ENCODE results near the gene FAM229B. TPM values are rescaled to one million over a fixed set of nuclear protein-coding genes. Genes with fewer than 3 reads are reported as not detected.

The FAM229B gene
- total and polyA plus RNA-seq, 2 donors from 2014 or later = 27.2 to 77.1 TPM

DNA sequence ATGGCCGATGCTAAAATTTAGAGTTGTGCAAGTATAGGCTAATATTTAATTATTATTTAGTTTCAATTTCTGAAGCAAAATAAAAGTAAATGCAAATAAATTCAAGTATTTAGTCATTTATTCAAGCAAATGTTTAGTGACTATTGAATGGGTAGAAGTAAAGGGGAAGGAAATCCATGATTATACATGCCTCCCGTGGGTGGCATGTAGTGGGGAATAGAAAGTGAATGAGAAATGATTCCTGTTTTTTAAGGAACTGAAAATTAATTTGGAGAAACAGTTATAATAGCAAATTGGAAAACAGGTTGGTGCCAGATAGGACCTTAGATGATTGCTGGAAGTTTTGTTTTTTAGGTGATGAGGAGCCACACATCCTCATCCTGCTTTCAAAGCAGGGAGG, 35.4 kb downstream of the FAM229B start:
- TF ChIP-seq, protein P1, sequence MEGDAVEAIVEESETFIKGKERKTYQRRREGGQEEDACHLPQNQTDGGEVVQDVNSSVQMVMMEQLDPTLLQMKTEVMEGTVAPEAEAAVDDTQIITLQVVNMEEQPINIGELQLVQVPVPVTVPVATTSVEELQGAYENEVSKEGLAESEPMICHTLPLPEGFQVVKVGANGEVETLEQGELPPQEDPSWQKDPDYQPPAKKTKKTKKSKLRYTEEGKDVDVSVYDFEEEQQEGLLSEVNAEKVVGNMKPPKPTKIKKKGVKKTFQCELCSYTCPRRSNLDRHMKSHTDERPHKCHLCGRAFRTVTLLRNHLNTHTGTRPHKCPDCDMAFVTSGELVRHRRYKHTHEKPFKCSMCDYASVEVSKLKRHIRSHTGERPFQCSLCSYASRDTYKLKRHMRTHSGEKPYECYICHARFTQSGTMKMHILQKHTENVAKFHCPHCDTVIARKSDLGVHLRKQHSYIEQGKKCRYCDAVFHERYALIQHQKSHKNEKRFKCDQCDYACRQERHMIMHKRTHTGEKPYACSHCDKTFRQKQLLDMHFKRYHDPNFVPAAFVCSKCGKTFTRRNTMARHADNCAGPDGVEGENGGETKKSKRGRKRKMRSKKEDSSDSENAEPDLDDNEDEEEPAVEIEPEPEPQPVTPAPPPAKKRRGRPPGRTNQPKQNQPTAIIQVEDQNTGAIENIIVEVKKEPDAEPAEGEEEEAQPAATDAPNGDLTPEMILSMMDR (IDR thresholded peaks at IDR 0.05; ENCODE audit: borderline replicate concordance, extremely low read depth, insufficient read depth) = no peak
- no peak overlapping the region for H3K9ac ChIP-seq (ENCODE audit: low read length in 3 of 3)
- H3K4me3 ChIP-seq (ENCODE audit: low read length in 3 of 3) = no peak overlapping the region
- H3K27me3 ChIP-seq (ENCODE audit: control insufficient read depth, insufficient read depth, low read length) = no peaks in the 10 kb centered on the region
- no peak for DNase-seq
- no peak for FAIRE-seq
- H3K9me3 ChIP-seq (ENCODE audit: control insufficient read depth in 2 of 3, insufficient read depth in 1 of 3, low read length in 3 of 3) = no peaks in the 10 kb centered on the region
- H3K4me1 ChIP-seq (ENCODE audit: control insufficient read depth in 2 of 3, insufficient read depth in 2 of 3, low read depth in 1 of 3, low read length in 3 of 3) = no peaks in the 10 kb centered on the region
- H3K27ac ChIP-seq (ENCODE audit: low read depth in 2 of 2, low read length in 2 of 2) = no peak overlapping the region
- intact Hi-C loops (cut with DNase I) = no loop called here
- peaks cover 0 to 4% (median 0%) of the 10 kb centered on the region in 3 donors for H3K36me3 ChIP-seq (ENCODE audit: control insufficient read depth in 2 of 3, insufficient read depth in 3 of 3, low read length in 3 of 3)

DNA sequence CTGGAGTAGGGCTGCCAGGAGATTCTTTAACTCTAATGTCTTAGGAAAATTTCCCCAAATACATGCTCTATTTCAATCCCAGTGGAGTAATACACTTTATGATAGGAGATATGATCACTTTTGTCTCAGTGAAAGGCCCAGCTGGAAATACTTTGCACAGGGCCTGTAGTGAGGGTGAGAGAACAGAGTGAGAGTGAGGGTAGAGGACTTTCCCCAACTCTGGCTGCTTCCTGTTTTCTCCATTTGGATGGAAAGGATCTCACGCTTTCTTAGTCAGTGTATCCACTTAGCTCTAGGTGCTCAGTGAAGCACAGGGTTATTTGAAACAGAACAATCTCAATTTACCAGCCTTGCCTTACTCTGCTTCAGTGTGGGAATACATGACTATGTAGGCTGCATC, 36.6 kb downstream of the FAM229B start:
- Histone ChIP-seq H3K4me3 (ENCODE audit: low read length in 3 of 3) (no peak overlapping the region), H3K27ac (ENCODE audit: low read depth in 2 of 2, low read length in 2 of 2) (no peak overlapping the region), H3K36me3 (ENCODE audit: control insufficient read depth in 2 of 3, insufficient read depth in 3 of 3, low read length in 3 of 3) (peaks cover 0 to 2% (median under 1%) of the 10 kb centered on the region in 3 donors), H3K4me1 (ENCODE audit: control insufficient read depth in 2 of 3, insufficient read depth in 2 of 3, low read depth in 1 of 3, low read length in 3 of 3) (no peaks in the 10 kb centered on the region), H3K9me3 (ENCODE audit: control insufficient read depth in 2 of 3, insufficient read depth in 1 of 3, low read length in 3 of 3) (no peaks in the 10 kb centered on the region), H3K27me3 (ENCODE audit: control insufficient read depth, insufficient read depth, low read length) (no peaks in the 10 kb centered on the region), H3K9ac (ENCODE audit: low read length in 3 of 3) (no peak overlapping the region)
- FAIRE-seq (no peak), DNase-seq (no peak)
- TF ChIP-seq, protein P1 (IDR thresholded peaks at IDR 0.05; ENCODE audit: borderline replicate concordance, extremely low read depth, insufficient read depth) = no peak
- intact Hi-C loops (cut with DNase I) = no loop called here

DNA sequence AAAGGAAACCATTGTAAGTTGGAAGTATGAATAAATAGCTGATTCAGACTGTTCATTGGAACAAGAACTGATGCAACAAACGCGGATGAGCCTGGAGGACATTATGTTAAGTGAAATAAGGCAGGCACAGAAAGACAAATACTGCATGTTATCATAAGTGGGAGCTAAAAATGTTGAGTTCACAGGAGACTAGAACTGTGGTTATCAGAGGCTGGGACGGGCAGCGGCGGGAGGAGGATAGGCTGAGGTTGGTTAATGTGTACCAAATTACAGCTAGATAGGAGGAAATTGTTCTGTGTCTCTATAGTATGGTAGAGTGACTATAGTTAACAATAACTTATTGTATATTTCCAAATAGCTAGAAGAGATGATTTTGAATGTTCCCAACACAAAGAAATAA, 40.8 kb downstream of the FAM229B start:
- H3K9ac ChIP-seq (ENCODE audit: low read length in 3 of 3) = no peak overlapping the region
- intact Hi-C loops (cut with DNase I) = no loop called here
- H3K4me1 ChIP-seq (ENCODE audit: control insufficient read depth in 2 of 3, insufficient read depth in 2 of 3, low read depth in 1 of 3, low read length in 3 of 3) = no peaks in the 10 kb centered on the region
- no peaks in the 10 kb centered on the region for H3K9me3 ChIP-seq (ENCODE audit: control insufficient read depth in 2 of 3, insufficient read depth in 1 of 3, low read length in 3 of 3)
- no peak overlapping the region for H3K27ac ChIP-seq (ENCODE audit: low read depth in 2 of 2, low read length in 2 of 2)
- no peak overlapping the region for H3K4me3 ChIP-seq (ENCODE audit: low read length in 3 of 3)
- no peaks in the 10 kb centered on the region for H3K27me3 ChIP-seq (ENCODE audit: control insufficient read depth, insufficient read depth, low read length)
- no peak for DNase-seq
- TF ChIP-seq, protein P1 (IDR thresholded peaks at IDR 0.05; ENCODE audit: borderline replicate concordance, extremely low read depth, insufficient read depth) = no peak
- peaks cover 0 to 5% (median 0%) of the 10 kb centered on the region in 3 donors for H3K36me3 ChIP-seq (ENCODE audit: control insufficient read depth in 2 of 3, insufficient read depth in 3 of 3, low read length in 3 of 3)
- FAIRE-seq = no peak

DNA sequence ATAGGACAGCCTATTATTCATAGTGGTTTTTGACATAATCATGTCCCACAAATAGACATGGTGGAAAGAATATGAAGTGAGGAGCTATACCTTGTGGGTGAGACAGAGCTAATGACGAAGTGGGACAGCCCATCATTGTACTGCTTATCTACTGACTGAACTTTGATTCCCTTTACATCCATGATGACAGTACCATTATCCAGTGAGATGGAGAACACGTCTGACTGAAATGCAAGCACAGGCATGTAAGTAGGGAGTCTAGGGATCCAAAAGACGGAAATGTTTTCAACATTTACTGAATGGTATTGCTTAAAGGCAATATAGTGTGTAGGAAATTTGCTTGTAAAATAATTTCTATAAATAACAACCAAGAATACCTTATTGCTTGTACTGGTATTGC, 43.5 kb downstream of the FAM229B start:
- no peak for DNase-seq
- intact Hi-C loops (cut with DNase I) = no loop called here
- Histone ChIP-seq H3K27ac (ENCODE audit: low read depth in 2 of 2, low read length in 2 of 2) (no peak overlapping the region), H3K4me3 (ENCODE audit: low read length in 3 of 3) (no peak overlapping the region), H3K36me3 (ENCODE audit: control insufficient read depth in 2 of 3, insufficient read depth in 3 of 3, low read length in 3 of 3) (peaks cover 0 to 5% (median 0%) of the 10 kb centered on the region in 3 donors), H3K4me1 (ENCODE audit: control insufficient read depth in 2 of 3, insufficient read depth in 2 of 3, low read depth in 1 of 3, low read length in 3 of 3) (no peaks in the 10 kb centered on the region), H3K9ac (ENCODE audit: low read length in 3 of 3) (no peak overlapping the region), H3K9me3 (ENCODE audit: control insufficient read depth in 2 of 3, insufficient read depth in 1 of 3, low read length in 3 of 3) (no peaks in the 10 kb centered on the region), H3K27me3 (ENCODE audit: control insufficient read depth, insufficient read depth, low read length) (no peaks in the 10 kb centered on the region)
- FAIRE-seq = no peak
- TF ChIP-seq, protein P1 (IDR thresholded peaks at IDR 0.05; ENCODE audit: borderline replicate concordance, extremely low read depth, insufficient read depth) = no peak

All from kidney (tissue), 14 donors.